ENCODE results near the gene LAPTM5.
A peak's percentile ranks its signal among the peaks of the same experiment; 100 is the strongest.

Gene LAPTM5

DNA sequence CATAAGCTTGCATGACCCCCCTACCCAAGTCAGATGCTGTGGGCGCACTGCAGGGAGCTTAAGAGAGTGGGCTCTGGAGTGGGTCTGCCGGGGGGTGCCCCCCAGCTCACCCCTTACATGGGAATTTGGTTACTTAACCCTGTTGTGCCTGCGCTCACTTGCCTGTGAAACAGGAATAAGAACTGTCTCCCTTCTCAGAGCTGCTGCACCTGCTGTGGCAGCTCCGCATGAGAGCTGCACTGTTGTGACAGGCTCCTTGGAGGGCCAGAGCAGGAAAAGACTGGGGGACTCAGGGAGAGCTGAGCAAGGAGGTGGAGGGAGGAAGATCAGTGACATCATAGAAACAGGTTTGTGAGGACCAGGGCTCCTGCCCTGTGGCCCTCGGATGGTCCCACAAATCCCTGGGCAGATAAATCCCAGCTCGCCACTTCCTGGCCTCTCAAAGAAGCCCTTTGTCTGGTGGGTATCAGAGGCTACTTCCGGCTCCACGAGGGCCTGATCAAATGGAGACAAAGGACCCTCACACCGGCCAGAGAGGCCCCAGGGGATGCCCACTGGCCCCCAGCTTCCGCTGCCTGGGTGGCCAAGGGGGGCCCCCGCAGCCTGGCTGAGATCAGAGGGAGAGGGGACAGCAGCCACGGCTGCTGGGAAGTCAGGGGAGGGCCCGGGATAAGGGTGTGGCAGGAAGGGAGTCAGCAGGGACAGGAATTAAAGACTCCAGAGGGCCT, 28.9 kb upstream of the LAPTM5 start:
- no peak for DNase-seq

- no peak for DNase-seq
These were observed 28.1 kb upstream of the LAPTM5 start for GRCh38 chr1:30785714-30786113.

GRCh38 chr1:30785181-30785580, 27.6 kb upstream of the LAPTM5 start:
- no peak for DNase-seq

- no peak for DNase-seq
These were observed 25.8 kb upstream of the LAPTM5 start for GRCh38 chr1:30783256-30783915.

DNA sequence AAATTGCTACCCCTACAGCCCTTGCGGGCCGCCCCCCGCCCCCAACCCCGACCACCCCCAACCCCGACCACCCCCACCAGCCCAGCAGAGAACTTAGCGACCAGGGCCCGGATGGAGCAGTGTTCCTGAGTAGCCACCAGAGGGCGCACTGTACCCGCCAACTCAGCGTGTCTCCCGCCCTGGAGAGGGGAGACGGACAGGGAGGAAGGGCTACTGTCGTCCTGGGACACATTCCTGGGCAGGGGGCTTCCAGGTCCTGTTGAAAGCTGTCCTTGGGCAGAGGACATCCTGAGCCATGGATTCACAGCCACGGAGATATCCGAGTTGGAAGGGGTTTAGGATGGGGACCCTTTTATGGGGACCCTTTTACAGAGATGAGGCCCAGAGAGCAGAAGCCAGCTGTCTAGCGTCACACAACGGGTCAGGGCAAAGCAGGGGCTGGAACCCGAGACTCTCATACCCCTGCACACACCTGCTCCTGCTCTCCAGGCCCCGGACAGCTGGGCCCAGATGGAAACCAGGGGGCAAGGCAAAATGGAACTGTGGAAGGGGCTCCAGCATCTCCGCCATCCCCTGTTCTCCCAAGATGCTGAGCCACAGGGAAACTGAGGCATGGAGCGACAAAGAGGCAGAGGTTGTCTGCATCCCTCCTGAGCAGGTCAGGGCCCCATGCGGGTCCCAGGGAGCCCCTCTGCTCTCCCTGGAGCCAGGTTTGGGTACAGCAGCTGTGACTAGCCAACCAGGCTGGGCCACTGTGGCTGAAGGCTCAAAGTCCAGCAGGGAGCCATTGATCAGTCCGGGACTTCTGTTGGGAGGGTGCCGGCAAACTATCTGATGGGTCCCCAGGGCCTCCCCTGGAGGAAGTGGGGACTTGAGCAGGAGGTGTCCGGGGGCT, 25.0 kb upstream of the LAPTM5 start:
- peak; percentile 51 for DNase-seq

DNA sequence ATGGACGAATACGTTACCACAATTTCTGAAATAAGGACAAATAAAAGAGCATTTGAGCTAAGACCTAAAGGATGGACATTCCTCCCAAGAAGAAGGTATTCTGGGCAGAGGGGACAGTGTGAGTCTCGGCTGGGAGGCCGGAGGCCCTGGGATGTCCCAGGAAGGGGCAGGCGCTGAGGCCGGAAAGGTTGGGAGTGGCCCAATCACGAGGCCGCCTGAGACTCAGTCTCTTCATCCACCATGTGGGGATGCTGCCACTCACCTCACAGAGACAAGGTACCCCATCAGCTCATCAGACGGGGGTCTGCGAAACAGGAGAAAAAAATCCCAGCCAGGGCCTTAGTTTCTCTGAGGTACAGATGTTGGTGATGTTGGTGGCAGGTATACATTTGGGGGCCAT, 24.3 kb upstream of the LAPTM5 start:
- no peak for DNase-seq

- no peak for DNase-seq
These were observed 22.8 kb upstream of the LAPTM5 start for GRCh38 chr1:30780409-30780808.

DNA sequence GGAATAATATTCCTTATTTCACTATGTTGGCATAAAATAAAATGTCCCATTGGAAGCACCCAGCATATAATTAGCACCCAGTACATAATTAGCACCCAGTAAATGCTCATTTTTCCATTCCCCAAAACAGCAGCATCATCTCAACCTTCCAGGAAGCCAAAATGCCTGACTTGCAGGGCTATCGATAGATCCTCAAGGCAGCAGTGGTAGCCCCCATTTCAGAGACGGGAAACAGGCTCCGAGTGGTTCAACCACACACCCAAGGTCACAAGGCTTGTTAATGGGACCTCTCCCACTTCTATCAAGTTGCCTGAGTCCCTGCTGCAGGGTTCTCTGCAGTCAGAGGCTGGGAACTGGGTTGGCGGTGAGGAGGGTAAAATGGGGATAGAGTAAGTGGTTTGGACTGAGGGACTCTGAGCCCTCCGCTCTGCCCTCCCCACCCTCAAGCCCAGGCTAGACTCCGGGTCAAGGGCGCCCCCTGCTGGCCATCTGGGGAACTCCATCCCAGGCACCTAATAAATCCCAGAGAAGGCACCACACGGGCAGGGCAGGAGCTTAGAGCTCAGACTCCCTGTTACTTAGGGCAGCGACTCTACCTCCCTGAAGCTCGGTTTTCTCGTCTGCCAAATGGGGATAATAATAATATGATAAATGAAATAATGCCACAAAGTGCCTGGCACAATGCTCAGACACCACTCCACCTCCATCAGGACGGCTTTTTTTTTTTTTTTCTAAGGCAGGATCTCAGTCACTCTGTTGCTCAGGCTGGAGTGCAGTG, 21.9 kb upstream of the LAPTM5 start:
- DNase-seq = peak; percentile 85

DNA sequence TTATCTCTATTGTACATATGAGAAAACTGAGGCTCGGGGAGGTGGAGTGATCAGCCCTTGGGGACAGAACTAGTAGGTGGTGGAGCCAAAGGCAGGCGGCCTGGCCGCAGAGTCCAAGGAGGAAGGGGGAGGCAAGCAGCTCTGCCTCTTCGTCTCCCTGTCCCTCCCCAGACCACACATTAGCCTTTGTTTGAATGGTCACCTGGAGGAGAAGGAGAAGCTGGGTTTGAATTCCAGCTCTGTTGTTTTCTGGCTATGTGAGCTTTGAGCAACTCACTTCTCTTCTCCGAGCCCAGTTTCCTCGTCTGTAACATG, 21.4 kb upstream of the LAPTM5 start:
- no peak for DNase-seq

DNA sequence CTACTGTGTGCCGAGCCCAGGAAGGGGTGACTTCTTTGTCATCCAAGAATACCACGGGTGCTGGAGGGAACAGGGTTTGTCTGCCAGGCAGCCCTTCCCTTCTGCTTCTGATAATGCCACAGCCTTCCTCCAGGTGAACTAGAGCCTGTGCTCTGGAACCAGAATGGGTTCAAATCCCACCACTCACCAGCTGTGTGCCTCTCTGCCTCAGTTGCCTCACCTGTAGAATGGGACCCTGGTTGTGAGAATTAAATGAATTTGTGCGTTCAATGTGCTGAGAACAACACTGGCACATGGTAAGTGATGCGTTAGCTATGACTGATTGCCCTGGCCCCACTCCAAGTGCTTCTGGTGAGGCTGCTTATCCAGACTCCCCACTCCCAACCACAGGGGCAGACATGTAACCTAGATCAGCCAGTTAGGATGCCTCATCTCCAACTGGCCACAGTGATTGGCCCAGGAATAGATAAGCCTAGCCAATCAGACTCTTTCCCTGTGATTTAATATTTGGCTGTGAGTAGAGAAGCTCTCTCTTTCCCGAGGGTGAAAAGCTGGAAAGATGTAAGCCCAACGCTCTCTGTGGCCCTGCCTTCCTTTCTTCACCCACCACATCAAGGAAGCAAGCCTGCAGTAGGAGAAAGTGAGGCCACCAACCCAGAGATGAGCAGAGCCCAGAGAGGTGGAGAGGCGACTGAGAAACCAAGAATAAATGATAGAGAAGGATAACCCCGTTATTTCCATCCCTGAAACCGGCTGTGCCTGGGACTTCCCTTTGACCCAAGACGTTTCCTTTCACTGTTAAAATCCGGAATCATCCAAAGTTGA, 20.8 kb upstream of the LAPTM5 start:
- DNase-seq = peak; percentile 34

- DNase-seq = no peak
These were observed 20.3 kb upstream of the LAPTM5 start for GRCh38 chr1:30777904-30778153.

DNA sequence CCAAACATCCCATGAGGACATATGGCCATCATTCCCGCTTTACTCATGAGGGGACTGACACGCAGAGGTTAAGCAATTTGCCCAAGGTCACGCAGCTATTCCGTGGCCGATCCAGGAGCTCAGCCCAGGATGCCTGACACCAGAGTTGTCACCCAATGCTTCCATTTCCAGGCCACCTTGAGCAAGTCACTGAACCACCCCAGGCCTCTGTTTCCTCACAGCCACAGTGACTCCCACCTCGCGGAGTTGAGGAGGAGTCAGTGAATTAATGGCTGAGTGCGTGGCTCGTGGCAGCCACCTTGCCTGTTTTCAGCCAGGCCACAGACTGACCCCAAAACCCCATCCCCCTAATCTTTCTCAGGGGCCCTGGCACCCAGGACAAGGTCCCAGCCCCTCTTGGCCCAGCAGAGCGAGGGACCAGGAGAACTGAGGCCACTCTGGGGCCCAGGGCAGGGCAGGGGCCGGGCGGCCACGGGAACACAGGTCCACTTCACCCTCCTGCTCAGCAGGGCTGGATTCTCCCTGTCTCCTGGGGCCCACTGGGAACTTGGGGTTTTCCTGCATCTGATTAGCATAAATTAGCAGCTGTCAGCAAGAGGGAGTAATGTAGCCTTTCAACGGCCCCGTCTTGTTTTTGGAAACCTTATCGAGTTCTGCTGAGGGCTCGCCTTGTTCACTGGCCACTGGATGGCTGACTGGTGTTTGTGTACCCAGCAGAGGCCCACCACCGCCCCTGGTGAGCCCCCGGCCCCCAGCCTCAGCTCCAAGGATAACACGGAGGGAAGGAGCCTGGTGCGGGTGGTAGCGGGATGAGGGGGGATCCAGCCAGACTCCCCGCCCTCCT, 19.7 kb upstream of the LAPTM5 start:
- DNase-seq = no peak

DNA sequence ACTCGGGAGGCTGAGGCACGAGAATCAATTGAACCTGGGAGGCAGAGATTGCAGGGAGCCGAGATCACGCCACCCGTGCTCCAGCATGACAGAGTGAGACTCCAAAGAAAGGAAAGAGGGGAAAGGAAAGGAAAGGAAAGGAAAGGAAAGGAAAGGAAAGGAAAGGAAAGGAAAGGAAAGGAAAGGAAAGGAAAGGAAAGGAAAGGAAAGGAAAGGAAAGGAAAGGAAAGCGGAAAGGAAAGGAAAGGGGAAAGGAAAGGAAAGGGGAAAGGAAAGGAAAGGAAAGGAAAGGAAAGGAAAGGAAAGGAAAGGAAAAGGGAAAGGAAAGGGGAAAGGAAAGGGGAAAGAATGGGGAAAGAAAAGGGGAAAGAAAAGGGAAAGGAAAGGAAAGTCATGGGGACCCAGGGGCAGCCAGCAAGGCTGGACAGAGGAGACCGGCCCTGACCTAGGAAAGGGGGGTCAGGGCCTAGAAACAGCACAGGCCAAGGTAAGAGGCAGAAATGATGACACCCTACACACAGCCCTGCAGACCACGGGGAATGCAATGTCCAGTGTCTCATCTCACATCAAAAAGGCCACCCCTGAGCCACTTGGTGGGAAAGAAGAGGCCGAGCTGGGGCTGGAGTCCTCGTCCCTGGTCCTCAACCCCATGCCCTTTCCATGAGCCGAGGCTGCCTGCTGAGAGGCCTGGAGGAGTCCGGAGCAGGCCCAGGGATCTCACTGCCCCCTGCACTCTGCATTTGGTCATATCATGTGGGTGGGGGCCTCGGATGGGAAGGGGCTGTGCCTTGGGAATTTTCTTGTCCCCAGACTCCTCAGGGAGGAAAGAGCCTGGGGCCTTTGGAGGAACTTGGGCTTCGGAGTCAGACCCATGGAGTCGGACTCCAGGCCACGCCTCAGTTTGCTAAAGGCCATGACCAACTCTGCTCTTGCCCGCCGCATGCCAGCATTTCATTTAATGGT, 18.8 kb upstream of the LAPTM5 start:
- no peak for DNase-seq

- no peak for DNase-seq
These were observed 17.9 kb upstream of the LAPTM5 start for GRCh38 chr1:30775433-30775975.

DNA sequence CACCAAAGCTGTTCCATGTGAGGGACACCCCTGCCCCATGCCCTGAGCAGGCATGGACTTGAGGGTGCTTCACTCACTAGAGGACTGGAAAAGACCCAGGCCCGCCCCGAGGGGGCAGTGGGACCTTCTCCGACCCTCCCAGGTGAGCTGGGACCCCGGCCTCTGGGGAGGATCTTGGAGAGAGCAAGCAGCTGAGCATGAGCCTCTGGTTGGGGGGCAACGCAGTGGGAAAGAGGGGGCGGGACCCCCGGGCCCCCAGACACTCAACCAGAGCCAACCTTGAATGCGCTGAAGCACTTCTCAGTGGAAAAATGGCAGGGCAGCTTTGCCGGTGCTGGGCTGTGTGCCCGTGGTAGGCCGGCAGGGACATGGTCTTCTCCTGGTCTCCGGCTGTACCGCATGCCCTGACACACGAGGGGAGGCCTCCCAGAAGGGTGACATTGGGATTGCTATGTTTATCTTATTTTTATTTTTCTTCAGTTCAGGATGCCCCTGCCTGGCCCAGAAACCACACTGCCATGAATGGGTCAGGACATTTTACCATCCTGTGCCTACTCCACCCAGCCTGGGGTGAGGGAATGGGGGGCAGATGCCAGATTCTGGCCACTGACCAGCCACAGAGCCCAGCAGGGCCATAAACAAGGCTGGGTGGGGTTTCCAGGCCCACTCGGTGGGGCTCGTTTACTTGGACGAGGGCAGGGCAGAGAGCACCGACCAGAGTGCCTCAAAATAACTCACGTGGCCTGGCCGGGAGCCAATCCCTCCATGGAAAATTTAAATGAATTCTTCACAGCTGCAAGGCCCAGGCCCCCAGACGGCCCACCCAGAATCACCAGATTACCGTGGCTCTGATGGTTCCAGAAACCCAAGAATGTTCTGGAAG, 17.2 kb upstream of the LAPTM5 start:
- no peak for DNase-seq

DNA sequence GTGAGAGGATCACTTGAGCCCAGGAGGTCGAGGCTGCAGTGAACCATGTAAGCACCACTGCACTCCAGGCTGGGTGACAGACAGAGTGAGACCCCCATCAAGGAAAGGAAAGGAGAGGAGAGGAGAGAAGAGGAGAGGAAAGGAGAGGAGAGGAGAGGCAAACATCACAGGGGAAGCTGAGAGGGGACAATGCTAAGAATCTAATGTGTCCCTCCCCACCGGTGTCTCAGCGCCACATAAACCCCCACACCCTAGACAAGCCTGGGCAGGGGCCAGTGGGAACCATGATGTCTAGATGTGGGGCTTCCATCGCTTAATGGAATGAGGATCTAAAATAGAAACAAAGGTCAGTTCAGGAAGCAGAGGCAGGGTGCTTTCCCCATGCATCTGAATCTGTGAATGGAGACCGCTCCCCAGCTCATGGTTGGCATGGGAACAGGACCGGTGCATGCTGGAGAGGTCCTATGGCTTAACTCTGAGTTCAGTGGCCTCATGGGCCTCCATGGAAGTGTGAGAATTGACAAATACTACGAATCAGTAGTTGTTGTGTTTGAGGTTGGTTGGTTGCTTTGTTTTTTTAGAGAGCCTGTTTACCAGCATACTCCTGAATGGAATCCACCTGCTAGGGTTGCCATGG, 16.3 kb upstream of the LAPTM5 start:
- no peak for DNase-seq

DNA sequence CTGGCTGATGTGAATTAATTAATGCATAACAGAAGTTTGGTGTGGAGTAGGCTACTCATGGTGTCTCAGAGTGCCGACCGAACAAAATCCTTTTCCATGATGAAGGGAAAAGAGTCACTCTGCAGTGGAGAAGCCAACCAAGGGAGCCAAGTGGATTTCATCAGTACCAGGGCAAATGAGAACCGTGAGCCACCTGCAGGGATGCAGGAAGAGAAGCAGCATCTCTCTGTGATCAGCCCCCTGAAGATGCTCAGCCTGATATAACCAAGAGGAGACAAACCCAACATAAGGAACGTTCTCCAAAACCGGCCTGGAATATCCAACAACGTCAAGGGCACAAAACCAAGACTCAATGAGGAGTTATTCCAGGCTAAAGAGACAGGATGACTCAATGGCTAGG, 13.4 kb upstream of the LAPTM5 start:
- no peak for DNase-seq

- DNase-seq = no peak
These were observed 12.6 kb upstream of the LAPTM5 start for GRCh38 chr1:30770150-30770549.
